GM18505 (cell line): ENCODE results near the gene PDGFRA.
A peak's percentile ranks its signal among the peaks of the same experiment; 100 is the strongest.

Experiments used
- ATAC-seq: cut with Tn5 transposase; IDR thresholded peaks from one replicate; pipeline ENCODE4 v1.9.1; 2021; ENCODE audit not compliant: unreplicated experiment
- POLR2A ChIP-seq: IDR thresholded peaks from 4 replicates; pipeline ENCODE4 v1.6.1; 2011; ENCODE audit warnings: borderline replicate concordance; ENCODE audit not compliant: insufficient read depth, insufficient read length; ENCODE audit errors: extremely low read depth

PDGFRA gene

DNA sequence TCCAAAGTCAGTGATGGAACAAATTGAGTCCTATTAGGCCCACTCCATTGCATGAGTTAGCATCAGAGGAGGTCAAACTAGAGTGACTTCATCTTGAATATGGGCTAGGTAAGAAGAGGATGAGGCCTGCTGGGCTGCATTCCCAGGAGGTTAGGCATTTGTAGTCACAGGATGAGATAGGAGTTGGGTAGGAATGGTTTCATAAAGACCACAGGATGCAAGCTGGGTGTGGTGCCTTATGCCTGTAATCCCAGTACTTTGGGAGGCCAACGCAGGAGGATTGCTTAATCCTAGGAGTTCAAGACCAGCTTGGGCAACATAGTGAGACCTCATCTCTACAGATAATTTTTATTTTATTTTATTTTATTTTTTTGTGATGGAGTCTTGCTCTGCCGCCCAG is 26.8 kb downstream of the PDGFRA start:
- TF ChIP-seq POLR2A, result no peak

DNA sequence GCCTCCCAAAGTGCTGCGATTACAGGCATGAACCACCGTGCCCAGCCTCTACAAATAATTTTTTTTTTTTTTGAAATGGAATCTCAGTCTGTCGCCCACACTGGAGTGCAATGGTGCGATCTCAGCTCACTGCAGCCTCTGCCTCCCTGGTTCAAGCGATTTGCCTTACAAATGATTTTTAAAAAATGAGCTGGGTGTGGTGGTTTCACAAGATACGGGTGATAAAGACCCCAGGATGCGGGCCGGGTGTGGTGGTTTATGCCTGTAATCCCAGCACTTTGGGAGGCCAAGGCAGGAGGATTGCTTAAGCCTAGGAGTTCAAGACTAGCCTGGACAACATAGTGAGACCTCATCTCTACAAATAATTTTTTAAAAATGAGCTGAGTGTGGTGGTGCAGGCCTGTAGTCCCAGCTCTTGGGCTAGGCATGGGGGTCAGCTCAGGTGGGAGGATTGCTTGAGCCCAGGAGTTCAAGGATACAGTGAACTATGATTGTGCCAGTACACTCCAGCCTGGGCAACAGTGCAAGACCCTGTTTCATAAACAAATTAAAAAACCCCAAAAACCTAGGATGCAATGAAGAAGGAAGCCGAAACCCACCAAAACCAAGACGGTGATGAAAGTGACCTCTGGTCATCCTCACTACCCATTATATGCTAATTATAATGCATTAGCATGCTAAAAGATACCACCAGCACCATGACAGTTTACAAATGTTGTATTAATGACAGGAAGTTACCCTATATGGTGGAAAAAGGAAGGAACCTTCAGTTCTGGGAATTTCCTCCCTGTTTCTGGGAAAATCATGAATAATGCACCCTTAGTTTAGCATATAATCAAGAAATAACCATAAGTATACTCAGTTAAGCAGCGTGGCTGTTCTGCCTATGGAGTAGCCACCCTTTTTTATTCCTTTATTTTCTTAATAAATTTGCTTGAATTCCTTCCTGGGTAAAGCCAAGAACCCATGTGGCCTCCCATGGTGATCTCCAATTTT is 27.7 kb downstream of the PDGFRA start:
- ATAC-seq, result no peak
- TF ChIP-seq POLR2A, result no peak

More for the DNA sequence above, 26.8 kb downstream of the PDGFRA start:
- no peak for ATAC-seq

DNA sequence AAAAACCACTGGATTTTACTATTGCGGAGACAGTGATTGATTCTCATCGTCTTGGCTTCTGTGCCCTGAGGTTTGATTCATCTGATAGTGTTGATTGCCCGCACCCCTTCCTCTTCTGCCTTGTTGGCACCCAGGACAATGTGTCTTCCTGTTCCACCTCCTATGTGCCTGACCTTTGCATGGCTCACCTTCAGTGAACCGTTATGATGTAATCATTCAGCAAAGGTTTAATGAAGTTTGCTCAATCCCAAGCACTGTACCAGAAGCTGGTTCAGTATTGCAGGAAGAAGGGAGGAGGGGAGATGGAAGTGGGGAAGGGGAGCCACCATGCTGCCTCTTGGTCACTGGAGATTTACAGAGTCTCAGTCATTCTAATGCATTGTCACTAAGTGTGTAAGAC is 36.3 kb downstream of the PDGFRA start:
- TF ChIP-seq POLR2A, result no peak
- no peak for ATAC-seq

DNA sequence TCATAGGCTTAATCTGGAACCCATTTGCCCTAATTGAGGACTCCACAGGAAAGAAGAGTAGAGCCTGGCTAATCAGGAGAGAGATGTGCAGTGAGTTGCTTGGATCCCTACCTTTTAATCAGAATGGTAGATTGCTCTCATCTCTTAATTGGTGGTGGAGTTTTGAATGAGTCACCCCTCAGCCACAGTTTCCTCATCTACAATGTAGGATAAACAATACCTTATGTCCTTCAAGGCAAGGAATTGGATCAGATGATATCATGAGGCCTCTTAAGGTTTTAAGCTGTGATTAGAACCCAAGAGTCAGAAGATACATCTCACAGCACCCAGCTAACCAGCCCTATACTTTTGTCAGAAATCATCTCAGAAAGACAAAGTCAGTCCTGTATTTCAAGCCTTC is 39.1 kb downstream of the PDGFRA start:
- ATAC-seq, result no peak
- no peak for TF ChIP-seq POLR2A

DNA sequence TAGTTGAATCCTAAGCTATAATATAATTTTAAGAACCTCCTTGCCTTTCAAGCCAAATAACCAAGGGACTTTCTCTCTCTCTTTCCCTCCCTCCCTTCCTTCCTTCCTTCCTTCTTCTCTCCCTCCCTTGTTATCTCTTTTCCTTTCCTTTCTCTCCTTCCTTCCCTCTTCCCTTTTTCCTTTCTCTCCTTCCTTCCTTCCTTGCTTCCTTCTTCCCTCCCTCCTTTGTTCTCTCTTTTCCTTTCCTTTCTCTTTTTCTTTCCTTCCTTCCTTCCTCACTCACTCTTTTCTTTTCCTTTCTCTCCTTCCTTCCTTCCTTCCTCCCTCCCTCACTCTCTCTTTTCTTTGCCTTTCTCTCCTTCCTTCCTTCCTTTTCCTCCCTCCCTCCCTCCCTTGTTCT is 42.4 kb downstream of the PDGFRA start:
- ATAC-seq, result no peak
- no peak for TF ChIP-seq POLR2A

DNA sequence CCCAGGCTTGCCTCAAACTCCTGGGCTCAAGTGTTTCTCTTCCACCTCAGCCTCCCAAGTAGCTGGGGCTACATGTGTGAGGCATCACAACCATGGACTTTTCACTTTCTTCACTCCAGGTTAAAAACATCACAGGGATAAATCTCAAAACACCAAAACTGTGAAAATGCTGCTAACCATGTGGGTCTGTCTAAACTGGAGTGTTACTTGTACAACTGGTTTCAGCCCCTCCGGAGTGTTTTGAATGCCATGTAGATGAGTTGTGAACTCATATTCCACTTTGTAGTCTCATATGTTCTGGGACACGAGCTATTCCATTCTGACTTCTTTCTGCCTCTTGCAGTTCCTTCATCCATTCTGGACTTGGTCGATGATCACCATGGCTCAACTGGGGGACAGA is 43.0 kb downstream of the PDGFRA start:
- no peak for TF ChIP-seq POLR2A
- ATAC-seq, result no peak

DNA sequence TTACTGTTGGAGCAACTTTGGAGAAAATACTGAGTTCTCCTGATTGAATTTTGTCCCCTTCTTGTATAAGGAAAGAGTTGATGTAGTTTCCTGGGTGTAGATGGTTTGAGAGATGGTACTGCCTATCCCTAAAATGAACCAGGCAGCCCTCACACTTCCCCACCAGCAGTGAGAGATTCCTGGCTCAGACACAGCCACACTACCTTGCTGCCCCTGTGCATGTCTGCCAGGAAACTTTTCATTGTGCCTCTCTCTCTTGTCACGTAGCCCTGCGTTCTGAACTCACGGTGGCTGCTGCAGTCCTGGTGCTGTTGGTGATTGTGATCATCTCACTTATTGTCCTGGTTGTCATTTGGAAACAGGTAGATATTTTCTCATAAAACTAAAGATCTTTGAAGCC is 45.2 kb downstream of the PDGFRA start:
- ATAC-seq, result no peak
- TF ChIP-seq POLR2A, result no peak

DNA sequence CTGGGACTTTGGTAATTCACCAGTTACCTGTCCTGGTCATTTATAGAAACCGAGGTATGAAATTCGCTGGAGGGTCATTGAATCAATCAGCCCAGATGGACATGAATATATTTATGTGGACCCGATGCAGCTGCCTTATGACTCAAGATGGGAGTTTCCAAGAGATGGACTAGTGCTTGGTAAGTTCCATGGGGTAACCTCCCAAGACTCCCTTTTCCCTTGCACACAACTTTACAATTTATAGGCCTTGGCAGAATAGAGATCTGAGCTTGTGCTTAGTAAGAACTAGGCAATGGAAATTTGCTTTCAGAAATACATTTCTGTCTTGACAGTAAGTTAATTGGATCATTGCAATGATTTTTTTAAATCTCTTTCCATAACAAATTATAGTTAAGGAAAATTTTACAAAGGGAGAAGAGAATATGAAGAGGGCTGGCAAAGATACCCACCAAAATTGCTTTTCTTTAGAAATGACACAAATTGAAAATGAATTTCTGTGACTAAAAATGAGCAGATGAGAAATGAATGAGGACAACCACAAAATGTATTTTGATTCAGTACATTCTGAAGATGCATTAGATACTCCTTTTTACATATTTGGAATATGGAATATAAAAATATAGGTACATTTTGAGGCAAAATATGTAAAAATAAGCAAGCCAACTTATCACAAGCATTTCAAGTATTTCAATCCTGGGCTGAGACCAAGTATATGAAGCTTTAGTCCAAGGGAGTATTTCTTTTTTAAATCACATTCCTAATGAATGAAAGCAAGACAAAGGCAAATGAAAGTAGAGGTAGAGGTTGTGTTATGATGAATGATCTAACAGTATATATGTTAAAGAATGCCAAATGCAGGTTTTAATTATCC is 45.9 kb downstream of the PDGFRA start:
- no peak for TF ChIP-seq POLR2A
- no peak for ATAC-seq

DNA sequence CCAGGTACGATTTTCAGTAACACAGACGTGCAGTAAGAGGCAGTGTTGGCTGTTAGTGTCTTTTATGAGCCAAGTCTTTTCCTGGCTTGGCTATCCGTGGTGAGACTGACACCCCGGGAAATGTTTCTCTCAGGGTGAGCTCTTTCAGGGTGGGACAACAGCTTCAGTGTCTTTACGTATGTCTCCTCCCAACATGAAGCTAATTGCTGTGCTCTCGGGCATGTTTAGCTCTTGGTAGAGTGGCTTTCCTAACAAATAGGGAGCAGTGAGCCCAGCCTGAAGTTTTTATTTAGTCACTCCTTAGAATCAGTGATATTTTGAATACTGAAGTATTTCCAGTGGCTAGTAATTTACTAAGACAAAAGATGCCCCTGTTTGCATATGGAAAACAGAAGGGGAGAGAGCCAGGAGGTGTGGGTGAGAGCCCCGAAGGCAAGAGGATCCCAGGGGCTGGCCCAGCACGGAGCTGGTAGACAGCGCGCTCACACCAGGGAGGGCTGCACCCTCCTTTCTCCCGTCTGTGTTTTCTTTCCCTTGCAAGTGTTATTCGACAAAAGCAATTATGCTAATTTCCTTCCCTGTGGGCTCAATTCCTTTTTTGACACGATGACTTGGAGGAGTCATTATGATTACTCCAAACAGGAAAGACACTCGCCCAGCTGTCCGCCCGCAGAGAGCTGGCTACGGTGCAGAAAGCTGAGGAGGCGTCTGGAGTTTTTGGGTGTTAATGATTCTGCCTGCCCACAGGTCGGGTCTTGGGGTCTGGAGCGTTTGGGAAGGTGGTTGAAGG is 47.7 kb downstream of the PDGFRA start:
- ATAC-seq, result no peak
- TF ChIP-seq POLR2A, result no peak

DNA sequence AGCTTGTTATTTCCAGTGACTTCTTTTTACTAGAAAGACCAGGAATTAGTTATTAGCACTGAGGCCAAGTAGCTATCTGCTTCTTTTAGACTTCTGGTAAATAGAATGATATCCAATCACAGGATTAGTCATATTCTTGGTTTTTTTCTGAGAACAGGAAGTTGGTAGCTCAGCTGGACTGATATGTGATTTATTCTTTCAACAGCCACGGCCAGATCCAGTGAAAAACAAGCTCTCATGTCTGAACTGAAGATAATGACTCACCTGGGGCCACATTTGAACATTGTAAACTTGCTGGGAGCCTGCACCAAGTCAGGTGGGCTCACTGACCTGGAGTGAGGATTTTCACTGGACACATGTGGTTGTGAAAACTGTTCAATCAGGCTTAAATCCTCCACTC is 48.6 kb downstream of the PDGFRA start:
- TF ChIP-seq POLR2A, result no peak

DNA sequence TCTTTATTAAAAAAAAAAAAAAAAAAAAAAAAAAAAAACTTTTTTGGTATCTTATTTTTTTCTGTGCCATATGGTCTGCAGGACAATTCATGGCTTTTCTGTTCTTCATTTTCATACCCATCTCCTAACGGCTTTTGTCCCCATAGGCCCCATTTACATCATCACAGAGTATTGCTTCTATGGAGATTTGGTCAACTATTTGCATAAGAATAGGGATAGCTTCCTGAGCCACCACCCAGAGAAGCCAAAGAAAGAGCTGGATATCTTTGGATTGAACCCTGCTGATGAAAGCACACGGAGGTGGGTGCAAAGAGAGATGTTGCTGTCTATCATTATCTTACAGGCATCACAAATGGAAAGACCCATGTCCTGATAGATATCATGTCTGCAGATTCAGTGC is 49.1 kb downstream of the PDGFRA start:
- no peak for ATAC-seq
- no peak for TF ChIP-seq POLR2A

More for the DNA sequence above, 48.6 kb downstream of the PDGFRA start:
- ATAC-seq, result peak; percentile 67

DNA sequence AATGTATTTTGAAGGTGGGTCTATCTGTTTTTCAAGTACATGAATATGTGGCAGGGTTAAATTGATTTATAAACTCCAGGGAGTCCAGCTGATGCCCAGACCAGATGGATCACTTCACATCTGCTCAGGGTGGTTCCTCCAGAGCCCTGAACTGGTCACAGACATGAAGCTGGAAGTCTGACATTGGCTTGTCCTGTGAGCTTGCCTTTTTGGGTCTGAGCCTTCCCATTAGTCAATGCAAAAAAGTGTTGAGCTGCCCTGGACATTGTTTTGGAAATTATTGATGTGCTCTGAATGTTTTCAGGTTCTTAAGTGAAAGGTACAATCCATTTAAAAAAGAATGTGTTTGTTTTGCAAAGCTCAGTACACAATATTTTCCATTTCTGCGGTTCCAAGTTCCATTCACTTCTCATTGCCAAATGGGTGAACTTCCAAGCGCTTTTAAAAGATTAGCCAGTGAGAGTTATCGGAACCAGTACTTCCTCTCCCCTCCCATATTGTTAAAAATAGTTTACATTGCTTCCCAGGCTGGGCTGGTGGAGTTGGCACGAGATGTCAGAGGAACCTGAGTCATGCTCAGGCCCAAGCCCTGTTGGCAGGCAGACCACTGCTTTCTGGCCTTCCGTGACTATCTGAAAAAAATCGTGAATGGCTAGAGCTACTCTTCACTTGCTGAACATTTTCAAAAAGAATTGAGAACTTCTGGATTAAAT is 52.1 kb downstream of the PDGFRA start:
- TF ChIP-seq POLR2A, result no peak
- no peak for ATAC-seq
